ENCODE measurements around the gene MEGF6.

- no peak for TF ChIP-seq CTCF (IDR thresholded peaks at IDR 0.05; ENCODE audit: insufficient read depth, low read length)
- no peak for TF ChIP-seq POLR2AphosphoS5 (IDR thresholded peaks at IDR 0.05; ENCODE audit: low read depth)
- TF ChIP-seq REST (IDR thresholded peaks at IDR 0.05; ENCODE audit: insufficient replicate concordance, low read depth) = no peak
- no peak for TF ChIP-seq GABPA (IDR thresholded peaks at IDR 0.05; ENCODE audit: low read depth)
- TF ChIP-seq SPI1 (IDR thresholded peaks at IDR 0.05; ENCODE audit: borderline replicate concordance, low read depth) = no peak
Measured at GRCh38 chr1:3531928-3532327, 79.4 kb downstream of the MEGF6 start.
